GM18520 (cell line): Measurements from ENCODE around the gene RPL6.
"Not testable (repeated sequence)": the region's sequence is repeated elsewhere in the genome, so short reads cannot be mapped to it uniquely, and the experiment has no call there.

Experiments used
- ATAC-seq: cut with Tn5 transposase; IDR thresholded peaks from one replicate; pipeline ENCODE4 v1.9.1; 2021; ENCODE audit not compliant: unreplicated experiment

Gene RPL6

GRCh38 chr12:112409064-112409905 lies at the start of gene RPL6:
TSS of gene RPL6 (minus strand) at chr12:112409605. CDS start at chr12:112408656, 949 bp downstream.
- ATAC-seq, result no peak

GRCh38 chr12:112458751-112459150 lies 49.3 kb upstream of the RPL6 start:
- no peak for ATAC-seq

GRCh38 chr12:112458330-112458729 lies 48.9 kb upstream of the RPL6 start:
- ATAC-seq, result no peak

GRCh38 chr12:112457142-112457541 lies 47.7 kb upstream of the RPL6 start:
- not testable (repeated sequence) for ATAC-seq

GRCh38 chr12:112456029-112456428 lies 46.6 kb upstream of the RPL6 start:
- no peak for ATAC-seq

GRCh38 chr12:112450725-112451124 lies 41.3 kb upstream of the RPL6 start:
- ATAC-seq, result no peak

GRCh38 chr12:112448165-112448564 lies 38.8 kb upstream of the RPL6 start:
- not testable (repeated sequence) for ATAC-seq

GRCh38 chr12:112447106-112447505 lies 37.7 kb upstream of the RPL6 start:
- no peak for ATAC-seq

GRCh38 chr12:112446008-112446725 lies 36.8 kb upstream of the RPL6 start:
- no peak for ATAC-seq

GRCh38 chr12:112443916-112444315 lies 34.5 kb upstream of the RPL6 start:
- ATAC-seq, result no peak

GRCh38 chr12:112440653-112441052 lies 31.2 kb upstream of the RPL6 start:
- not testable (repeated sequence) for ATAC-seq

- ATAC-seq, result no peak
These were observed 30.4 kb upstream of the RPL6 start for GRCh38 chr12:112439769-112440168.

- not testable (repeated sequence) for ATAC-seq
These were observed 29.2 kb upstream of the RPL6 start for GRCh38 chr12:112438645-112439044.

- no peak for ATAC-seq
These were observed 24.1 kb upstream of the RPL6 start for GRCh38 chr12:112433551-112433950.

- ATAC-seq, result no peak
These were observed 22.6 kb upstream of the RPL6 start for GRCh38 chr12:112431965-112432364.

GRCh38 chr12:112430929-112431328 lies 21.5 kb upstream of the RPL6 start:
- ATAC-seq, result no peak

- ATAC-seq, result no peak
These were observed 18.4 kb upstream of the RPL6 start for GRCh38 chr12:112427760-112428159.

- no peak for ATAC-seq
These were observed 16.4 kb upstream of the RPL6 start for GRCh38 chr12:112425582-112426382.

- ATAC-seq, result no peak
These were observed 14.7 kb upstream of the RPL6 start for GRCh38 chr12:112424126-112424525.

- no peak for ATAC-seq
These were observed 13.1 kb upstream of the RPL6 start for GRCh38 chr12:112422531-112422930.

- no peak for ATAC-seq
These were observed 12.0 kb upstream of the RPL6 start for GRCh38 chr12:112421363-112421762.
